PFSK-1 (cell line): ENCODE data around the gene SORBS1.

Source experiments
- FOXP2 ChIP-seq: optimal IDR thresholded peaks from 2 replicates; pipeline ENCODE3; 2011; ENCODE audit warnings: borderline replicate concordance, control low read depth, inconsistent platforms; ENCODE audit not compliant: insufficient read depth; ENCODE audit errors: extremely low read length, extremely low read depth
- POLR2AphosphoS5 ChIP-seq: IDR thresholded peaks from 2 replicates; pipeline ENCODE4 v1.6.1; 2012; ENCODE audit warnings: low read depth, mild to moderate bottlenecking, control low read depth, low read length, moderate library complexity
- SIN3A ChIP-seq: IDR thresholded peaks from 2 replicates; pipeline ENCODE4 v1.6.1; 2012; ENCODE audit warnings: mild to moderate bottlenecking, low read length, moderate library complexity, borderline replicate concordance; ENCODE audit not compliant: insufficient read depth
- TAF1 ChIP-seq: IDR thresholded peaks from 2 replicates; pipeline ENCODE4 v1.6.1; 2012; ENCODE audit warnings: low read length, control low read depth, borderline replicate concordance; ENCODE audit not compliant: insufficient read depth
- TF ChIP-seq, protein P1 (sequence below), 2 experiments: IDR thresholded peaks; 2 replicates each; pipeline versions ENCODE4 v1.6.1 to v1.8.0; 2011 to 2012; ENCODE audit warnings: low read depth in 2 of 2, low read length in 2 of 2, control low read depth in 1 of 2, inconsistent platforms in 1 of 2, mild to moderate bottlenecking in 1 of 2, moderate library complexity in 1 of 2; ENCODE audit not compliant: insufficient read depth in 1 of 2

DNA sequence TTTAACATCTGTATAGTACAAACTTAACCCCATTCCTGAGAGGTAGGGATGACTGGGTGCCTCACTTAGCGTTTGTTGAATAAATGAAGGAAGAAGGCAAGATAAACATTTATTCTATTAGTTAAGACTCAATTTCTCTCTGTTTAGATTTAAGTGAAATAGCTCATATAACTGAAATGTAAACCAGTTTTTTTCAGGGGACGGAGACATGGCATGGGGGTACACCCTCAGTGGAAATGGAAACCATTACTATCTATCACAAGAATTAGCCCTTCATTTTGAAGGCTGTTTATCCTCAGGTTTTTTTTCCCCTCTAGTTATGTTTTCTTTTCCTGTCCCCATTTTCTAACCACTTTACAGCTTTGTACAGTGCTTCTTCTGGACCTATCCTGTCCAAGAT is 234.8 kb downstream of the SORBS1 start:
- TF ChIP-seq POLR2AphosphoS5 (no peak), TAF1 (no peak), SIN3A (no peak), FOXP2 (no peak)
- TF ChIP-seq, protein P1, sequence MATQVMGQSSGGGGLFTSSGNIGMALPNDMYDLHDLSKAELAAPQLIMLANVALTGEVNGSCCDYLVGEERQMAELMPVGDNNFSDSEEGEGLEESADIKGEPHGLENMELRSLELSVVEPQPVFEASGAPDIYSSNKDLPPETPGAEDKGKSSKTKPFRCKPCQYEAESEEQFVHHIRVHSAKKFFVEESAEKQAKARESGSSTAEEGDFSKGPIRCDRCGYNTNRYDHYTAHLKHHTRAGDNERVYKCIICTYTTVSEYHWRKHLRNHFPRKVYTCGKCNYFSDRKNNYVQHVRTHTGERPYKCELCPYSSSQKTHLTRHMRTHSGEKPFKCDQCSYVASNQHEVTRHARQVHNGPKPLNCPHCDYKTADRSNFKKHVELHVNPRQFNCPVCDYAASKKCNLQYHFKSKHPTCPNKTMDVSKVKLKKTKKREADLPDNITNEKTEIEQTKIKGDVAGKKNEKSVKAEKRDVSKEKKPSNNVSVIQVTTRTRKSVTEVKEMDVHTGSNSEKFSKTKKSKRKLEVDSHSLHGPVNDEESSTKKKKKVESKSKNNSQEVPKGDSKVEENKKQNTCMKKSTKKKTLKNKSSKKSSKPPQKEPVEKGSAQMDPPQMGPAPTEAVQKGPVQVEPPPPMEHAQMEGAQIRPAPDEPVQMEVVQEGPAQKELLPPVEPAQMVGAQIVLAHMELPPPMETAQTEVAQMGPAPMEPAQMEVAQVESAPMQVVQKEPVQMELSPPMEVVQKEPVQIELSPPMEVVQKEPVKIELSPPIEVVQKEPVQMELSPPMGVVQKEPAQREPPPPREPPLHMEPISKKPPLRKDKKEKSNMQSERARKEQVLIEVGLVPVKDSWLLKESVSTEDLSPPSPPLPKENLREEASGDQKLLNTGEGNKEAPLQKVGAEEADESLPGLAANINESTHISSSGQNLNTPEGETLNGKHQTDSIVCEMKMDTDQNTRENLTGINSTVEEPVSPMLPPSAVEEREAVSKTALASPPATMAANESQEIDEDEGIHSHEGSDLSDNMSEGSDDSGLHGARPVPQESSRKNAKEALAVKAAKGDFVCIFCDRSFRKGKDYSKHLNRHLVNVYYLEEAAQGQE (IDR thresholded peaks at IDR 0.05; ENCODE audit: insufficient read depth in 1 of 2, low read depth in 2 of 2, low read length in 2 of 2), result no peak
